Iris pigment epithelial cell (primary cell): ENCODE measurements around the gene MOXD1.

Experiments used
- DNase-seq: peaks from one replicate; pipeline ENCODE4 v3.0.0-alpha.2; 2011; ENCODE audit warnings: low read depth

The MOXD1 gene

GRCh38 chr6:132400883-132401617 lies at the start of gene MOXD1:
TSS of gene MOXD1 (minus strand) at chr6:132401475. CDS start at chr6:132401426, 49 bp downstream.
- peak; percentile 34 for DNase-seq

GRCh38 chr6:132446855-132447241 lies 45.6 kb upstream of the MOXD1 start:
- DNase-seq = no peak

- peak; percentile 17 for DNase-seq
Measured at GRCh38 chr6:132446141-132446854, 45.0 kb upstream of the MOXD1 start.

- DNase-seq = peak; percentile 89
Measured at GRCh38 chr6:132445201-132445951, 44.1 kb upstream of the MOXD1 start.

- peak; percentile 48 for DNase-seq
Measured at GRCh38 chr6:132443206-132443605, 41.9 kb upstream of the MOXD1 start.

- DNase-seq = no peak
Measured at GRCh38 chr6:132430110-132430509, 28.8 kb upstream of the MOXD1 start.

- DNase-seq = no peak
Measured at GRCh38 chr6:132425176-132425575, 23.9 kb upstream of the MOXD1 start.

- DNase-seq = no peak
Measured at GRCh38 chr6:132423839-132424238, 22.6 kb upstream of the MOXD1 start.

GRCh38 chr6:132418235-132418965 lies 17.1 kb upstream of the MOXD1 start:
- DNase-seq = no peak

GRCh38 chr6:132414761-132415160 lies 13.5 kb upstream of the MOXD1 start:
- DNase-seq = no peak

GRCh38 chr6:132414322-132414721 lies 13.0 kb upstream of the MOXD1 start:
- no peak for DNase-seq

- no peak for DNase-seq
Measured at GRCh38 chr6:132413499-132413802, 12.2 kb upstream of the MOXD1 start.

- peak; percentile 43 for DNase-seq
Measured at GRCh38 chr6:132412656-132413498, 11.6 kb upstream of the MOXD1 start.

- no peak for DNase-seq
Measured at GRCh38 chr6:132411296-132411695, 10.0 kb upstream of the MOXD1 start.

GRCh38 chr6:132410830-132411229 lies 9.6 kb upstream of the MOXD1 start:
- DNase-seq = no peak

GRCh38 chr6:132405143-132405915 lies 4.1 kb upstream of the MOXD1 start:
- DNase-seq = no peak

GRCh38 chr6:132404736-132405135 lies 3.5 kb upstream of the MOXD1 start:
- DNase-seq = no peak

- no peak for DNase-seq
Measured at GRCh38 chr6:132404330-132404729, 3.1 kb upstream of the MOXD1 start.

GRCh38 chr6:132401618-132402285 lies 477 bp upstream of the MOXD1 start:
- DNase-seq = no peak

GRCh38 chr6:132400555-132400882 lies 756 bp downstream of the MOXD1 start:
- no peak for DNase-seq
